CD4-positive, alpha-beta T cell treated with Interleukin-1 beta for 1 hour (primary cell): Measurements from ENCODE around the gene PTPRN2.
"Not testable (repeated sequence)": the region's sequence is repeated elsewhere in the genome, so short reads cannot be mapped to it uniquely, and the experiment has no call there.

Experiments
- DNase-seq, 2 donors: peaks; one replicate each; pipeline ENCODE4 v3.0.0-alpha.2; 2020 to 2022

Gene PTPRN2

DNA sequence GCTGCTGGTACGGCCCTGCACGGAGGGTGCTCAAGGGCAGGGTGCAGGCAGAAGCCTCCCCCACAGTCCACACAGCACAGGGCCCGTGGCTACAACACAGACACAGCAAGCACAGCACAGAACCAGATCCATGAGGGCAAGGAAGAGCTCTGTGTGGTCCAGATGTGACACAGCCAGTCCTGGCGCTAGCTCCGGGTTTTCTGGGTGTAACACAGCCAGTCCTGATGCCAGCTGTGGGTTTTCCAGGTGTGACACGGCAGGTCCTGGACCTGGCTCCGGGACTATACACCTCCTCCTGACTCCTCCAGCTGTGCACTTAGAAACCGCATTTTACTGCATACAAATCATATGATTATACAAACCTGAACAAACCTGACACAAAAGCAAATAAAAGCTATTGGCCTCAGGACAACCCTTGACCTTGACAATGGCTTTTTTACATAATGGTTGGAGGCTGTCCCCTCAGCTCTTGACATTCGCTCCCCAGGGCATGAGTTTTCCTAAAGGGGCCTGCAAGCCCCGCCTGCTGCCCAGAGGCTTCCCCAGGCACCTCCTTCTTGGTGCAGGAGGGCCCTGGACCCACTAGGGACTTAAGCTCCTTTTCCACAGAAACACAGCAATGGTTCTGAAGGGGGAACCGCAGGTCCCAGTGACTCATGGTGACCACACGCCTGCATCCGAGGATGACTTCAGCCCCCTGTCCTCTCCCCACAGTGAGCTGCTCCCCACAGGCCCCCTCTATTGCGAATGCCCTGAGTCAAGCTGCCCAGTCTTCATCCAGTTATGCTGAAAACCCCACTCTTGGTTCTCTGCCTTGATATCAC is 209.6 kb downstream of the PTPRN2 start:
- no peak for DNase-seq

DNA sequence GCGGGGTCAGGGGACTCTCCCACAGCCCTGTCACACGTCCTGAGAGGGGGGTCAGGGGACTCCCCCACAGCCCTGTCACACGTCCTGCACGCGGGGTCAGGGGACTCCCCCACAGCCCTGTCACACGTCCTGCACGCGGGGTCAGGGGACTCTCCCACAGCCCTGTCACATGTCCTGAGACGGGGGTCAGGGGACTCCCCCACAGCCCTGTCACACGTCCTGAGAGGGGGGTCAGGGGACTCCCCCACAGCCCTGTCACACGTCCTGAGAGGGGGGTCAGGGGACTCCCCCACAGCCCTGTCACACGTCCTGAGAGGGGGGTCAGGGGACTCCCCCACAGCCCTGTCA is 210.8 kb downstream of the PTPRN2 start:
- DNase-seq, result not testable (repeated sequence)

DNA sequence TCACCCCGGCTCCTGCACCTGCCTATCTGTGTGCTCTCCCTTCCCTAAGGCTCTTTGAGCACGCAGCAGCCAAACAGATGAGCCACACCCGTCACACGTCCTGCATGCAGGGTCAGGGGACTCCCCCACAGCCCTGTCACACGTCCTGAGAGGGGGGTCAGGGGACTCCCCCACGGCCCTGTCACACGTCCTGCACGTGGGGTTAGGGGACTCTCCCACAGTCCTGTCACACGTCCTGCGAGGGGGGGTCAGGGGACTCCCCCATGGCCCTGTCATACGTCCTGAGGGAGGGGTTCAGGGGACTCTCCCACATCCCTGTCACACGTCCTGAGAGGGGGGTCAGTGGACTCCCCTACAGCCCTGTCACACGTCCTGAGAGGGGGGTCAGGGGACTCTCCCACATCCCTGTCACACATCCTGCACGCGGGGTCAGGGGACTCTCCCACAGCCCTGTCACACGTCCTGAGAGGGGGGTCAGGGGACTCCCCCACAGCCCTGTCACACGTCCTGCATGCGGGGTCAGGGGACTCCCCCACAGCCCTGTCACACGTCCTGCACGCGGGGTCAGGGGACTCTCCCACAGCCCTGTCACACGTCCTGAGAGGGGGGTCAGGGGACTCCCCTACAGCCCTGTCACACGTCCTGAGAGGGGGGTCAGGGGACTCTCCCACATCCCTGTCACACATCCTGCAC is 211.3 kb downstream of the PTPRN2 start:
- peak; percentile 16 to 24 for DNase-seq

DNA sequence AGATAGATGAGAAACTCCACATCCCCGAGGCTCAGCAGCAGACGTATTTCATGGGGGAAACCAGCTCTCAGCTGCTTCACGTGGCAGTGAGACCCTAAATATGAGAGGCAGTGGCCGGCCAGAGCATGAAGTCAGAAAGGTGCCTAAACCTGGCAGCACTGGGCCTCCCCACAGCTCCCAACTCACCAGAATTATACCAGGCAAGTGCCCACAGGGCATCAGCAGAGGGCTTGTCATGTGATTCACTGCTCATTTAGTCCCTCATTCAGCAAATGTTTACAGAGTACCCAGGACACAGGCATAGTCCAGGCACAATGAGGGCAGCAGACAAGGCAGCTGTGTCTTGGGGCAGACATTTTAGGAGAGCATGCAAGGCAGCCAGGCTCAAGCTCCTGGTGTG is 212.6 kb downstream of the PTPRN2 start:
- no peak for DNase-seq

DNA sequence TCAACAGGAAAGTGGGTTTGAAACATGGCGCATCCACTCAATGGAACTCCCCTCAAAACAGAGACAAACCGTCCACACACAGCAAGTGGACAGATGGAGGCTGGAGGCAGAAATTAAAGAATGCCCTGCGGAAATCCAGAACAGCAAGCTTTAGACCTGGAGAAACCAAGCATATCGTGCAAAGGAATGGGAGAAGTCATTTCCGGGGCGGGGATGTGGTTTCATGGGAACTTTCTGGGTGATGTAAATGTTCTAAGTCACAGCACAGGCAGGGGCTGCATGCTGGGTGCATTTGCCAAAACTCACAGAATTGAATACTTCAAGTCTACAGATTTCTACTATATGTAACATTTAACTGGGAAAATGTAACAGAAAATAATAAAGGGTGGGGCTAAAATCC is 213.0 kb downstream of the PTPRN2 start:
- no peak for DNase-seq

DNA sequence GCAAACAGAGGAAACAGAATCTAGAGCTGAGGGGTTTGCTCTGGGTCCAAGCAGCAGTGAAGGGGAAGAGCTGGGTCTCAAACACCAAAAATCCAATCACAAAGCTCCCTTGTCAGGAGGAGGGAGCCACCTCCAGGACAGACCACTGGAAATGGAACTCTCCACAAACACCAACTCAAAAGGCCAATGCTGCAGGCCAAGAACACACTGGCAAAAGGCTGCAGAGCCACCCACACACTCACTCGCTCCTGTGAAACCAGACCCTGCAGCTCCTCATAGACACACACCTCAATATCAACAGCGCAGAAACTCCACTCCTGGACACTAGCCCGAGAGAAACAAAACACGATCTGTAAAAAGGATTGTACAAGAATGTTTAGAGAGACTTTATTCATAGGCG is 213.5 kb downstream of the PTPRN2 start:
- DNase-seq, result no peak

DNA sequence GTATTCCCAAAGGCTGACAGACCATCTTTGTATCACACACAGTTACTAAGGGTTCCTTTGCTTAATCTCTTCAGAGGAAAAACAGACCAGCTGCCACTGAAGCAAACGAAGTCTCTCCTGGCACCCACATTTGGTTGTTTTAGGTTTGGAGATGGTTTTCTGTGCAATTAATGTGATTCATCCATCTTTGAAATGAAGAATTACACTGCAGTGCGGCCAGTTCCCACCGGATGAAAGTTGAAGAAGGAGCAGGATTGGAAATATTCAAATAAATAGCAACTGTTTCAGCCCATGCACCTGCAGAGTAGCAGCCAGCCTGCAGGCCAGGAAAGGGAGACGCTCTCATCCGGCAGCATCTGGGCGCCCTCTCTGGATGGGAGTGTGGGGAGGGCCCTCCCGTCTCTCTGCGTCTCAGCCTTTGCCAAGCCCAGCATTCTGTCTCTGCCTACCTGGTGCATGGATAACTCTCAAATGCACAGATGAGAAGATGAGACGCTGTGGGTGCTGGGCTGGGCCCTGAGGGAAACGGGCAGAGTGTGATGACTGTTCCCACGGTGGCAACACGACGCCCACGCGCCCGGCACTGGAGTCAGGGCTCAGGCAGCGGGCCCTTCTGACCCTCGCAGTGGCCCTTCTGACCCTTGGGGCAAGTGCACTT is 214.0 kb downstream of the PTPRN2 start:
- no peak for DNase-seq

DNA sequence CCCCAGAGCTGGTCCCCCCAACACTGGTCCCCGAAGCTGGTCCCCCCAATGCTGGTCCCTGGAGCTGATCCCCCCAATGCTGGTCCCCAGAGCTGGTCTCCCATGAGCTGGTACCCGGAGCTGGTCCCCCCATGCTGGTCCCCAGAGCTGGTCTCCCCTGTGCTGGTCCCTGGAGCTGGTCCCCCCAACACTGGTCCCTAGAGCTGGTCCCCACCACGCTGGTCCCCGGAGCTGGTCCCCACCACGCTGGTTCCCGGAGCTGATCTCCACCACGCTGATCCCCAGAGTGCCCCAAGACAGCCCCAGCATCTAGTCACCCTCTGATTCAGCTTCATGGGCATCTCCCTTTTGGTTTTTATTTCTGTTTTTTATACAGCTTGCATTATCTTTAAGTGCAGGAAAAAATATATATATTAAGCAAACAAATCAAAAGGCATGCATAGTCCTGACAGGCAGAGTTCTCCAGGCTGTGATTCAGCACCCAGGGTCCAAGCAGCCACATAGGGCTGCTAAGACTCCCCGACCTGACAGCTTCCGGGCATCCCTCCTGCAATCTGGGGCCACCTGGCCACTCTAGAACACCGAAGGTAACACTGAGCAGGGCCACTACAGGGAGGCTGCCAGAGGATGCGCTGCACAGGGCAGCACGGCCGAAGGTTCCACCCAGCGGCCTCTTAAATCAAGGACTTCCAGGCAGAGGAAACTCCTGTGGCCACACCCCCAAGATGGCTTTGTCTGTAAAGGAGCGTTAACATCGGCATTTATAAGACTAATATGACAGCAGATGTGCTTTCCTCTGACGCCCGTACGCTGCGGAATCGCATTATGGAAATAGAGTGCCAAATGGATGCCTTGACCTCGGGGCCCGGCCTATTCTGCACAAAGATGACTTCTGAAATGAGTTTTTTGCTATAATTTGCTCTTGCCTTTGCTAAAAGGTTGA is 215.0 kb downstream of the PTPRN2 start:
- no peak for DNase-seq

DNA sequence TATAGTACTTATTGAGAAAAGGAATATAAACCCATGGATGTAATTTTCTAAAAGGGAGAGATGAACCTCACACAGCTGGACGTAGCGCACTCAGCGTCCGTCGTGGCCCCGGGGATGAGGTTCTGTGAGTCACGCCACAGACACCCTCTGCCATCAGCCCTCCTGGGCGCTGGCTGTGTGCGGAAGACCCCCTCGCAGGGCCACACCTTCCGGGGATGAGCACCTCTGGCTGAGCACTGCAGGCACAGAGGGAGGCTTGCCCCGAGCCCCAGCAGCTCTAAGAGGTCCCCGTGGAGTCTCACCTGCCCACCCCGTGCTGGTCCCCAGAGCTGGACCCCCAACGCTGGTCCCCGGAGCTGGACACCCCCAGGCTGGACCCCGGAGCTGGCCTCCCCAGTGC is 215.8 kb downstream of the PTPRN2 start:
- DNase-seq, result no peak

DNA sequence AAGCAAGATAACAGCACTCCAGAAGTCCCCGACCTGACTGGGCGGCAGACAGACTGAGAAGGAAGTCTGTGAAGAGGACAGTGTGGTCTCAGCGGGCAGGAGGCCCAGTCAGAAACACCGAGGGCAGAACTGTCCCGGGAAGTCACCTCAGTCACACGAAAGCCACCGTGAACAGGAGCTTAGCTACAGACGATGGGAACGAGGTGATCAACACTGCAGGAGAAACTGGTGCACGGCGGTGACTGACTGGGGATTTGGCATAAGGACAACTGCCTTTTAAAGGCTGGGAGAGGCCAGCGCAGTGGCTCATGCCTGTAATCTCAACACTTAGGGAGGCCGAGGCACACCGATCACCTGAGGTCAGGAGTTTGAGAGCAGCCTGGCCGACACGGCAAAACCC is 217.8 kb downstream of the PTPRN2 start:
- no peak for DNase-seq

DNA sequence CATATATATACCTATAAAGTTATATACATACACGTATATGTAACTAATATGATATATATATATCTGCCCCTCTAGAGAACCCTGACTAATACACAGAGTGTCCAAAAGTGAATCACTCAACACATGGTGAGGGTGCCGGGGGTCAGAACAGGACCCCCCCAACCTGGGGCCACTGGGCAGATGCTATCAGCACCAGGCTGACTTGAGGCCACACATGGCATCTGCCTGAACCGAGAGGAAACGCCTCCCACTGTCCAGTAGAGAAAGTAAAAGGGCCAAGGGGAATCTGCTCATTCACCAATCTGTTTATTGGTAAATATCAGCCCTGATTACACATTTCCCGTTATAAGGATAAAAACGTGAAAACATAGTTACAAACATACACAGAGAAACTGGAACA is 218.3 kb downstream of the PTPRN2 start:
- no peak for DNase-seq

DNA sequence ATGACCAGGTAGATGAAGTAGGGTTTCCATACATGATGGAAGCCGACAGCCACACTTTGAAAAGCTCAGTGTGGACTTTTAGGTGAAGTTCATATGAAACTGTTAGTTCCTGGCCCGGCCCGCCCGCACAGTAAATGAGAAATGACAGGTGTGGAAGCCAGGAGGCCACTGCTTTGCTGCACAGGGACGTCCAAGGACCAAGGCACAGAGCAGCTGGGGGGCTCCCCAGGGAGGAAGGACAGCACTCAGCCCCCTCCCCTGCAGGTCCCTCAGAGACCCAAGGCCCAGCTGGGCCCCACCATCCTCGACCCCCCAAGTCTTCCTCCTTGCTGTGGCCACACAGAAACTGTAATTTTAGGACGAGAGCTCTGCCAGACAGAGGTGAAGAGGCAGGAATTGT is 219.2 kb downstream of the PTPRN2 start:
- DNase-seq, result no peak

DNA sequence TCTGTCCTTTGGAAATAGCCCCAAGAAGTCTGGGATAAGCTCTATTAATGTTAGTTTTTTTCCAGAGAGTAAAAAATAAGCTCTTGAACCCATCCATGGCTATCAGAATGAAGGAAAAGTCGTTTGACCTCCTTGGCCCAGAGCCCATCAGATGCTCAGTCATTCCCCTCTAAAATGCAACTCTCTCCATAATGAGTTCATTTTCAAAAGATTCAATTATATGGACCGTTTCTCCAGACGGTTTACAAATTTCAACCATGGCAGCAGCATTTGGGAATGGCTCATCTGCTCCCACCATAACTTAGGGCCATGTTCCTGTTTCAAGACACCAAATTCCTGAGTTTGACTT is 220.0 kb downstream of the PTPRN2 start:
- no peak for DNase-seq

DNA sequence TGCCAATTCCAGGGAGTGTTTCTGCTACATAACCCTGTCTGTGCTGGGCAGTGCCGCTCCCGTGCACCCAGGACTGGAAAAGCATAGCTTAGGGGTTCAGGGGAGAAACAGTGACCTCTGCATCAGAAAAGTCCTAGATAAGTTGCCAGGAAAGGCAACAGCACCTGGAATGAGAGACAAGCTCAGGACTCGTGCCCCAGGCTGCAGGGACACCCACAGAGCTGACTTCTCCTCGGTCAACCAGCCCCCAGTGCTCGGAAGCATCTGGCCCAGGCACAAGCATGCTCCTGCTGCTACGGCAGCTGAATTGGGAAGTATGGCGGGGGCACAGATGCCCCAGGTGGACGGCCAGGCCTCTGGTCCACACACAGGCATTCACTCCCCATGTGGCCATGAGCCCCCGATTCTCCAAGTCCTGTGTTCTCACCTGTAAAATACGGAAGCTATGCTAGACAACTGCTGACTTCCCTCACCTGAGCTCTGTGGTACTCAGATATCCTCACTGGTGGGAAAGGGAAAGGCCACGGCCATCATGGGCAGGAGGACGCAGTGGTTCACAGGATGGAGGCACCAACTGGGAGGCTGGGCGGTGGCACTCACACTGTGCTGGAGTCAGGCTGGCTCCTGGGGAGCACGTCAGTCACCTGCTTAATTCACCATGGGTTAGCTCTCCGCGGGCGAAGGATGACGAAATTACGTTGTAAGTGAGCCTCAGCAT is 220.5 kb downstream of the PTPRN2 start:
- DNase-seq, result no peak

DNA sequence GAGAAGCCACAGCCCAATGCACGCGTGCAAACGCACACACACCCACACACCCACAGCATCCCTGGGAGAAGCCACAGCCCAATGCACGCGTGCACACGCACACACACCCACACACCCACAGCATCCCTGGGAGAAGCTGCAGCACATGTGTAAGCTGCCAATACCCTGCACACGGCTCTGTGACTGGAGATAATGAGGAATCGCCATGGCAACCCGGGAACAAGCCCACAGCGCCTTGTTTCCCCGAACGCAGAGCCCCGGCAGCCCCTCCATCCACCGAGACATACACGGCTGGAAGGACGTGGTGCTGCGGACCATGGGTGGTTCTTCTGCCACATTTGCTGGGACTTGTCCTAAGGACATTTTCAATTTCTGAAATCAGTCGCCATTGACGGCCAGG is 221.3 kb downstream of the PTPRN2 start:
- no peak for DNase-seq

DNA sequence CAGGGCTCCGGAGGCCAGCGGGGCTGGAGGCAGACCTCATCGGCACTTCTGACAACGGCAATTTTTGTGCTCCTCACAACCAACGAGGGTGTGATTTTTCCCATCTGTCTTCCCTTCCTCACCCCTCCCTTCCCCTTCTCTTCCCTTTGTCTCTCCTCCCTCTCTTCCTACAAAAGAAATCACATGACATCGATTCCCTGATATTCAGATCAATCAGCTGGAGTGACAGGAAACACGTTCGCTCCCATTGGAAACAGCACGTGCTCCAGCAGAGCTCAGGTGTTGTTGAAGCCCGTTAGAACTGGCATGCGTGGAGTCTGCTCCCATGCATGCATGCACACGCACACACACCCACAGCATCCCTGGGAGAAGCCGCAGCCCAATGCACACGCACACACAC is 222.4 kb downstream of the PTPRN2 start:
- DNase-seq, result no peak

DNA sequence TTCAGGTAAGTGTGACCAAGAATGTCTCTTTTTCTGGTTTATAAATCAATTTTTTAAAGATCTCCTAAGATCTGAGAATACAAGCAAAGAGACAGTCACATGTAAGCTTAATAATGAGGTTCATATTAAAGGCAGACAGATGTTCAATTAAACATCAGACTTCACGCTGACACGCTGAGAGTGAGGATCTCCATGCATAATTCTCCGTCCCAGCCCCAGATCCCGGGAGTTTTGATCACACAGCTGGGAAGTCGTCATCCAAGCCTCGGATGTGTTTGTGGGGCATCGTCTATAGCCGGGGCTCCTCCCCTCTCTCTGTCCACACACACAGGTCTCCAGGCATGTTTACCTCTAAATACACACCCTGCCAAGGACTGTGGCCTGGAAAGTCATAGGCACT is 223.2 kb downstream of the PTPRN2 start:
- no peak for DNase-seq

DNA sequence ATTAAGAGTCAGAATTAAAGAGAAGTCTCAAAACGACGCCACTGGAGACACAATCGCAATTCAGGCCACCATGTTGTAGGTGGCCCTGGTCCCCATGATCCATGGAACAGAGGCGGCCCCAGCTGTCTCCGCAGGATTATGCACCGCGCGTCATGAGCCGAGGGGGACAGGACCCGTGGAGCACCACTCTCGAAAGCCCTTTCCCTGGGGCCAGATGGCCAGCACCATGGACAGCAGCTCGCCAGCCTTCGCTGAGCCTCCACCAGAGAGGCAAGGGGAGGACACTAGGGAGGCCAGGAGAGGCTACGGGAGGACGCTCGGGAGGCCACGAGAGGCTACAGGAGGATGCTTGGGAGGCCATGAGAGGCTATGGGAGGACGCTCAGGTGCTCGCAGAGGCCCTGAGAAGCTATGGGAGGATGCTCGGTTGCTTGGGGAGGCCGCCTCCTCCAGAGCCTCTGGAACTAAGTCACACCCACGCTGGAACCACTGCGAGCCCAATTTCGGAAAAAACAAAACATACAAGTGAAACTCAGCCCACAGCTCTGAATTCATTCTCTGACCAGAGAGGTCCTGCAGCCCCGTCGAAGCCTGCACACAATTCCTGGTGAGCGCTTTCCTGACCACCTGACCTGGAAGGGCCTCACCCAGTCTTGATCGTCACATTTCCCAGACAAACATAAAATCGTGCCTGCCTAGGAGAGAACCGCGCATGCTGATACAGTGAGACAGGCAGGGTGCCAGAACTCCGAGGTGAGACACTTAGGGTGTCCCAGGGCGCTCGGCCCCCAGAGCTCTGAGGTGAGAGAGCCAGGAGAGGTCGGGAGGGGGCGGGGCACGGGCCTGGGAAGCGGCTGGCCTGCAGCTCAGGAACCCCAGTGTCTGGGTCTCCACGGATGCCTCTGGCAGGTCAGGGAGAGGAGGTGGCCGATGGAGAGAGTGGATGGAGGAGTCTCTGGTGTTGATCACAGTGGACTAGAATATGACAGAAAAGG is 224.4 kb downstream of the PTPRN2 start:
- no peak for DNase-seq

DNA sequence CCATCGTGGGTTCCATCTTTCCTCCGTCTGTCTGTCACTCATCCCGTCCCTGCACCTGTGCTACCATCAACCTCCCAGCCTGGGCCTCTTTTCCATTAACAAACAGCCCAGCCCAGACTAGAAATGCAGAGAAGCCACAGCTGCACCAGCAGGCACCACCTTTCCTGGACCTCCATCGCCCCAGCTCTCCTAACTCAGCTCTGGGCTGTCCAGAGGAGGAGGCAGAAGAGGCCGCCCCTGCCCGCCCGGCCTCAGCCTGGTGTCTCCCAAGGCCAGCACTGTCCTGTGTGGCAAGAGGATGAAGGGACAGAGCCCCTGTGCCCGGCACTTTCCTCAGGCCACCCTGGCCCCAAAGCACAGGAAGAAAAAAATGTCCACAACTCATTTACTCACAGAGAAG is 225.6 kb downstream of the PTPRN2 start:
- DNase-seq, result no peak

DNA sequence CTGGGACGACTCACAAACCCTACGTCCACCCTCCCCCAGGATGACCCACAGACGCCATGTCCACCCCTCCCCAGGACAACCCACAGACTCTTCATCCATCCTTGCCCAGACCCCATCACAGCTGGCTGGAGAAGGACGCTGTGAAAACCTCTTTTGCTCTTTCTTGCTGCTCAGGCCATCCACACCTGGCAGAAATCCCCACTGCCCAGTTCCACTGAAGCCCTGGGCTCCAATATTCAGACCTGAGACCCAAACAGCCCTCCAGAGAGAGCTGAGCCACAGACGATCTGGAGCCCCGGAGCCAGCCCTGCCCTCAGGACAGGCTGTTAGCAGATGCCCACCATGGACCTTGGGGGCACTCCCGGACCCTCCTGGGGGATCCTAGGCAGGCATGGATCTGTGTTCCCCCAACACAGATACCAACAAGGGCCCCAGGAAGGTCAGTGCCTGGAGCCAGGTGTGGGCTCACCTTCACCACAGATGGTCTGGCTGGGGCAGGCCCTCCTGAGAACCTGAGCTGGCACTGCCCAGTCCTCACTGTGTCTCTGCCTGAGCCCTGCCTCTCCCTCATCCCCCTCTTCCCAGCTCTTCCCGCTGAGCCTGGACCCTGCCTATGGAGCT is 226.2 kb downstream of the PTPRN2 start:
- DNase-seq, result no peak
